ENCODE results near the gene PROX1.
"Not testable (repeated sequence)": the region's sequence is repeated elsewhere in the genome, so short reads cannot be mapped to it uniquely, and the experiment has no call there.

PROX1 gene

DNA sequence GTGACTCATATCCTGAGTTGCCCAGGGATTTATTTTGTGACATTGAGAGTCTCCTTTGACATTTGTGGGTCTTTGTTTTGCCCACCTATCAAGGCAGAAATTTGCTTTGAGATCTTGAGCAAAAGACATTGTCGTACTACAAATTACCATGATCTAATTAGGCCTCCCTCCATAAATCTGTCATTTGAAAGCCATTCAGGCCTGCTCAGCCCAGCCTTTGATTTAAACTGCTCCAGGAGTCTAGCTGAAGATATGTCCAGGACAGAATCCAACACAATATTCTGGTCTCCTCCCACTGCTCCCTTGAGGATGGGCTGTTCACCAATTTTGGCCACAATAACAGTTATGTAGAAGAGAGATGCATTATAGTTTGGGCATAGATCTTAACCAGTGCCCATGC lies 86.7 kb downstream of the PROX1 start:
- Mint-ChIP-seq H3K27me3 (peaks cover 3% of the 10 kb centered on the region), H3K4me3 (no peak overlapping the region), H3K27ac (no peak overlapping the region), H3K36me3 (ENCODE audit: low read depth) (no peaks in the 10 kb centered on the region), H3K9me3 (no peaks in the 10 kb centered on the region), H3K4me1 (no peaks in the 10 kb centered on the region)
- no peak for ATAC-seq
- no peak for DNase-seq

DNA sequence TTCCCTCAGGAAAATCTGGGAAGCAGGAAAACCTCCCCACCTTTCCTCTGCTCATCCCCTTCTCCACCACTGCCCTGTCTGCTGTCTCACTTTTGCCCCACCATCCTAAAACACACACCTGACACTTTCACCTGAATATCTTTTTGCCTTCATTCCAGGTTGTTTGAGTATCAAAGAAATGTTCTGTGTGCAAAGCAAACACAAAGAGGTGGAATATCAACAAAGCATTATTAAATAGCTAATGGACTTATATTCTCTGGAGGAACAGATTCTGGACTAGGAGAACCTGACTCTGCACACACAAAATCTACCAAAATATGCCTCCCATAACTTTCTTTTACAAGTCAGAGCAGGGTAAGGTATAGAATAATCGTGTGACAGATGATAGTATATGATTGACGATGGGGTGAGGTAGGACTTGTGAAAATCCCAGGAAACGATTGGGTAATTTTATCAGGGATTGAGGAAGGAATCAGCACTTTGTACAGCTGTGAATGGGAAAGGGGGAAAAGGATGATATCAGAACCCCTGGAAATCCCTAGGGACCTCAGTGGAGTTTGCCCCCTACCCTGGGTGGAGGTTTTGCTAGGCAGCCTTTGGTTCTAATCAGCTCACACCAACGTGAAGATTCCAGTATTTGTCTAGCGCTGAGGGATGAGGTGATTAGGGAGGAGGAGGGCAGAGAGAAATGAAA lies 87.7 kb downstream of the PROX1 start:
- Mint-ChIP-seq H3K27ac (no peak overlapping the region), H3K9me3 (no peaks in the 10 kb centered on the region), H3K36me3 (ENCODE audit: low read depth) (no peaks in the 10 kb centered on the region), H3K27me3 (peaks cover 3% of the 10 kb centered on the region), H3K4me3 (no peak overlapping the region), H3K4me1 (no peaks in the 10 kb centered on the region)
- ATAC-seq (no peak), DNase-seq (no peak)

DNA sequence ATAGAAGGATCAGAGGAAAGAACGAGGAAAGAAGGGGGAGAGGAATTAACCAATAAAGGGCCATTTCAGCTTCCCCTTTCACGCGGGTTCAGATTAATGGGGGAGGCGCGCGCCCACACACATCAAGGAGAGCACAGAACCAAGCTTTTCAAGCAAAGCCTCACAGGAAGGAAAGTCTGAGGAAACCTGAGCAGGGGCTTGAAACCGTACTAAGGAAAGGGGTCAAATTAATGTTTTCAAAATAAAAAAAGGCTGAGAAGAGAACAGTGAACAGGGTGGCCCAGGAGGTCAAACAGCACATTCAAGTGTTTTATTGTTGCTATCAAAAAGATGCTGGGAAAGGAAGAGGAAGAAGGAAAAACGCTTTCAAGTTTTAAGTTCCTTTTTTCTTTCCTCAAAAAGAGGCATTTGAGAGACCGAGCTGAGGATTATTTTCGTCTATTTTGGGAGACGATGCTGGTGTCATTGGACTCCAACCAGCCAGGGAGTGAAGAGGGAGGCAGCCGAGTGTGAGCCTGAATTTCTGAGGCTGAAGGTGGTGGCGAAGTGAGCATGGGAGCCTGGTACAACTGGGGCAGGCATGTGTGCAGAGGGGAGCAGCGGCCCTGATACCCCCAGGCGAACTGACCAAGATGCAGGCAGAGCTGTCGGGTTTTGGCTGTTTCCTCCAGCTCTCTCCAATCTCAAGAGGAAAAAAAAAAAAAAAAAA lies 88.4 kb downstream of the PROX1 start:
- peaks cover 3% of the 10 kb centered on the region for H3K27me3 Mint-ChIP-seq
- no peak overlapping the region for H3K4me3 Mint-ChIP-seq
- DNase-seq, result no peak
- H3K4me1 Mint-ChIP-seq, result no peaks in the 10 kb centered on the region
- H3K36me3 Mint-ChIP-seq (ENCODE audit: low read depth), result no peaks in the 10 kb centered on the region
- no peaks in the 10 kb centered on the region for H3K9me3 Mint-ChIP-seq
- H3K27ac Mint-ChIP-seq, result no peak overlapping the region
- no peak for ATAC-seq

GRCh38 chr1:214076708-214077065 lies 88.9 kb downstream of the PROX1 start:
- H3K4me3 Mint-ChIP-seq, result no peak overlapping the region
- H3K36me3 Mint-ChIP-seq (ENCODE audit: low read depth), result no peaks in the 10 kb centered on the region
- H3K27me3 Mint-ChIP-seq, result peaks cover 3% of the 10 kb centered on the region
- DNase-seq (no peak), ATAC-seq (no peak)
- no peak overlapping the region for H3K27ac Mint-ChIP-seq
- no peaks in the 10 kb centered on the region for H3K9me3 Mint-ChIP-seq
- no peaks in the 10 kb centered on the region for H3K4me1 Mint-ChIP-seq

DNA sequence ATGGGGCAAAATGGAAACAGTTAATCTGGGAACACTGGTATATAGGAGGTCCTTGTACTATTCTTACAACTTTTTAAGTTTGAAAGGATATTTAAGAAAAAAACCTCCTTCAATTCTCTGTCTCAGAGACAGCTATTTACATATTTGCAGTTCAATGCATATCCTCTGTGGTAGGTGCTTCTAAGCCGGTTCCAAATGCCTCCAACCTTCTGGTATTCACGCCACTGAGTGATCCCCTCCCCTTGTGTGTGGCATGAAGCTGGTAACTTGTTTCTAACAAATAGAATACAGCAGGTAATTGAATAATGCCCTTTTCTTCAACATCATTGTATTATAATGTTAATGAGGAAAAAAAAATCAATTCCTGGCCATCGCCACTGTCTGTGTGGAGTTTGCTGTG lies 91.2 kb downstream of the PROX1 start:
- Mint-ChIP-seq H3K27ac (no peak overlapping the region), H3K27me3 (peaks cover 2% of the 10 kb centered on the region), H3K4me1 (no peaks in the 10 kb centered on the region), H3K9me3 (no peaks in the 10 kb centered on the region), H3K36me3 (ENCODE audit: low read depth) (no peaks in the 10 kb centered on the region), H3K4me3 (no peak overlapping the region)
- no peak for ATAC-seq
- no peak for DNase-seq

- Mint-ChIP-seq H3K9me3 (peaks cover 9% of the 10 kb centered on the region), H3K4me1 (no peaks in the 10 kb centered on the region)
Observed at GRCh38 chr1:214085325-214085724, 97.6 kb downstream of the PROX1 start.

GRCh38 chr1:214086945-214087344 lies 99.2 kb downstream of the PROX1 start:
- Mint-ChIP-seq H3K9me3 (peaks cover 9% of the 10 kb centered on the region), H3K27ac (no peak overlapping the region), H3K36me3 (ENCODE audit: low read depth) (no peaks in the 10 kb centered on the region), H3K27me3 (peaks cover 2% of the 10 kb centered on the region), H3K4me1 (no peaks in the 10 kb centered on the region), H3K4me3 (no peak overlapping the region)
- no peak for DNase-seq
- no peak for ATAC-seq

More at GRCh38 chr1:214085325-214085724, 97.6 kb downstream of the PROX1 start:
- Mint-ChIP-seq H3K4me3 (no peak overlapping the region), H3K27ac (no peak overlapping the region), H3K36me3 (ENCODE audit: low read depth) (no peaks in the 10 kb centered on the region), H3K27me3 (peaks cover 2% of the 10 kb centered on the region)
- ATAC-seq (no peak), DNase-seq (no peak)

- ATAC-seq; H3K4me3 Mint-ChIP-seq; H3K36me3 Mint-ChIP-seq (ENCODE audit: low read depth); H3K27me3 Mint-ChIP-seq; H3K4me1 Mint-ChIP-seq; DNase-seq; H3K27ac Mint-ChIP-seq: not testable (repeated sequence)
- H3K9me3 Mint-ChIP-seq, result peaks cover 14% of the 10 kb centered on the region
Observed at GRCh38 chr1:214089003-214089402, 101.2 kb downstream of the PROX1 start.
